ENCODE measurements around the gene SAYSD1. TPM values are rescaled to one million over a fixed set of nuclear protein-coding genes. Genes with fewer than 3 reads are reported as not detected.
A peak's percentile ranks its signal among the peaks of the same experiment; 100 is the strongest.
"Not testable (repeated sequence)": the region's sequence is repeated elsewhere in the genome, so short reads cannot be mapped to it uniquely, and the experiment has no call there.

The SAYSD1 gene
- polyA plus RNA-seq (ENCODE audit: insufficient read length in 3 of 3) = 10 to 100 TPM; 18.8 to 22.1 (median 21.5) TPM
- long read RNA-seq, donor 1, transcript SAYSD1-201 (2 exons, 2,020 nt) = major isoform, 6 of 9 reads
- long read RNA-seq, donor 1, partial matches to known transcripts = 0 of 9 reads
- long read RNA-seq, donor 1, other reads (novel, unspliced or antisense) = 0 of 9 reads
- long read RNA-seq, donor 2, transcript SAYSD1-201 (2 exons, 2,020 nt) = major isoform, 11 of 11 reads
- long read RNA-seq, donor 2, partial matches to known transcripts = 0 of 11 reads
- long read RNA-seq, donor 2, other reads (novel, unspliced or antisense) = 0 of 11 reads
- long read RNA-seq, donor 3, transcript SAYSD1-201 (2 exons, 2,020 nt) = major isoform, 8 of 14 reads
- long read RNA-seq, donor 3, partial matches to known transcripts = 0 of 14 reads
- long read RNA-seq, donor 3, other reads (novel, unspliced or antisense) = 0 of 14 reads
- long read RNA-seq, donor 4, transcript SAYSD1-201 (2 exons, 2,020 nt) = major isoform, 6 of 7 reads
- long read RNA-seq, donor 4, partial matches to known transcripts = 0 of 7 reads
- long read RNA-seq, donor 4, other reads (novel, unspliced or antisense) = 0 of 7 reads
- long read RNA-seq, donor 5 = 0 reads
- long read RNA-seq, donor 6, transcript SAYSD1-201 (2 exons, 2,020 nt) = major isoform, 9 of 14 reads
- long read RNA-seq, donor 6, partial matches to known transcripts = 0 of 14 reads
- long read RNA-seq, donor 6, other reads (novel, unspliced or antisense) = 0 of 14 reads
- long read RNA-seq, donor 7, transcript SAYSD1-201 (2 exons, 2,020 nt) = major isoform, 14 of 15 reads
- long read RNA-seq, donor 7, partial matches to known transcripts = 0 of 15 reads
- long read RNA-seq, donor 7, other reads (novel, unspliced or antisense) = 0 of 15 reads
- long read RNA-seq, donor 8 = 0 reads
- long read RNA-seq, donor 9, transcript SAYSD1-201 (2 exons, 2,020 nt) = major isoform, 11 of 14 reads
- long read RNA-seq, donor 9, partial matches to known transcripts = 0 of 14 reads
- long read RNA-seq, donor 9, other reads (novel, unspliced or antisense) = 0 of 14 reads
- long read RNA-seq, donor 10, transcript SAYSD1-201 (2 exons, 2,020 nt) = major isoform, 10 of 12 reads
- long read RNA-seq, donor 10, partial matches to known transcripts = 0 of 12 reads
- long read RNA-seq, donor 10, other reads (novel, unspliced or antisense) = 0 of 12 reads
- long read RNA-seq, donor 11, transcript SAYSD1-201 (2 exons, 2,020 nt) = major isoform, 8 of 22 reads
- long read RNA-seq, donor 11, partial matches to known transcripts = 12 of 22 reads
- long read RNA-seq, donor 11, other reads (novel, unspliced or antisense) = 0 of 22 reads
- long read RNA-seq, donor 12, transcript SAYSD1-201 (2 exons, 2,020 nt) = major isoform, 6 of 6 reads
- long read RNA-seq, donor 12, partial matches to known transcripts = 0 of 6 reads
- long read RNA-seq, donor 12, other reads (novel, unspliced or antisense) = 0 of 6 reads
- long read RNA-seq, donor 13 = 0 reads
- long read RNA-seq, donor 14, transcript SAYSD1-201 (2 exons, 2,020 nt) = major isoform, 10 of 11 reads
- long read RNA-seq, donor 14, partial matches to known transcripts = 0 of 11 reads
- long read RNA-seq, donor 14, other reads (novel, unspliced or antisense) = 0 of 11 reads
- long read RNA-seq, donor 15, transcript SAYSD1-201 (2 exons, 2,020 nt) = major isoform, 8 of 9 reads
- long read RNA-seq, donor 15, partial matches to known transcripts = 0 of 9 reads
- long read RNA-seq, donor 15, other reads (novel, unspliced or antisense) = 0 of 9 reads
- long read RNA-seq, donor 16, transcript SAYSD1-201 (2 exons, 2,020 nt) = major isoform, 21 of 68 reads
- long read RNA-seq, donor 16, partial matches to known transcripts = 44 of 68 reads
- long read RNA-seq, donor 16, other reads (novel, unspliced or antisense) = 0 of 68 reads

GRCh38 chr6:39114704-39115599 lies at the start of gene SAYSD1:
TSS of gene SAYSD1 (minus strand) at chr6:39115186. CDS start at chr6:39115089, 97 bp downstream.
- peak; percentile 76 to 92 (median 90) for DNase-seq (ENCODE audit: extremely low read depth in 1 of 11, low read depth in 9 of 11, low spot score in 4 of 11)

GRCh38 chr6:39157511-39157910 lies 42.5 kb upstream of the SAYSD1 start:
- no peak for DNase-seq (ENCODE audit: extremely low read depth in 1 of 11, low read depth in 9 of 11, low spot score in 4 of 11)

GRCh38 chr6:39156801-39157200 lies 41.8 kb upstream of the SAYSD1 start:
- DNase-seq (ENCODE audit: extremely low read depth in 1 of 11, low read depth in 9 of 11, low spot score in 4 of 11) = no peak

- no peak for DNase-seq (ENCODE audit: extremely low read depth in 1 of 11, low read depth in 9 of 11, low spot score in 4 of 11)
These were observed 39.7 kb upstream of the SAYSD1 start for GRCh38 chr6:39154705-39155104.

- DNase-seq (ENCODE audit: extremely low read depth in 1 of 11, low read depth in 9 of 11, low spot score in 4 of 11) = no peak
These were observed 38.9 kb upstream of the SAYSD1 start for GRCh38 chr6:39153766-39154397.

- DNase-seq (ENCODE audit: extremely low read depth in 1 of 11, low read depth in 9 of 11, low spot score in 4 of 11) = peak in 1 of 11 donors; percentile 23
These were observed 37.3 kb upstream of the SAYSD1 start for GRCh38 chr6:39152262-39152661.

- DNase-seq (ENCODE audit: extremely low read depth in 1 of 11, low read depth in 9 of 11, low spot score in 4 of 11) = no peak
These were observed 36.2 kb upstream of the SAYSD1 start for GRCh38 chr6:39151211-39151610.

GRCh38 chr6:39144481-39145173 lies 29.6 kb upstream of the SAYSD1 start:
- no peak for DNase-seq (ENCODE audit: extremely low read depth in 1 of 11, low read depth in 9 of 11, low spot score in 4 of 11)

- DNase-seq (ENCODE audit: extremely low read depth in 1 of 11, low read depth in 9 of 11, low spot score in 4 of 11) = peak in 1 of 11 donors; percentile 17
These were observed 28.4 kb upstream of the SAYSD1 start for GRCh38 chr6:39143238-39143930.

- DNase-seq (ENCODE audit: extremely low read depth in 1 of 11, low read depth in 9 of 11, low spot score in 4 of 11) = no peak
These were observed 25.7 kb upstream of the SAYSD1 start for GRCh38 chr6:39140556-39141167.

GRCh38 chr6:39137245-39137644 lies 22.3 kb upstream of the SAYSD1 start:
- peak; percentile 33 to 77 (median 67) for DNase-seq (ENCODE audit: extremely low read depth in 1 of 11, low read depth in 9 of 11, low spot score in 4 of 11)

- DNase-seq (ENCODE audit: extremely low read depth in 1 of 11, low read depth in 9 of 11, low spot score in 4 of 11) = not testable (repeated sequence)
These were observed 21.2 kb upstream of the SAYSD1 start for GRCh38 chr6:39136207-39136606.

GRCh38 chr6:39134761-39135160 lies 19.8 kb upstream of the SAYSD1 start:
- DNase-seq (ENCODE audit: extremely low read depth in 1 of 11, low read depth in 9 of 11, low spot score in 4 of 11) = not testable (repeated sequence)

- DNase-seq (ENCODE audit: extremely low read depth in 1 of 11, low read depth in 9 of 11, low spot score in 4 of 11) = no peak
These were observed 15.7 kb upstream of the SAYSD1 start for GRCh38 chr6:39130691-39131090.

GRCh38 chr6:39128832-39129231 lies 13.8 kb upstream of the SAYSD1 start:
- no peak for DNase-seq (ENCODE audit: extremely low read depth in 1 of 11, low read depth in 9 of 11, low spot score in 4 of 11)
